HG03439 (cell line): ENCODE measurements around the gene TMEM263.
"Not testable (repeated sequence)": the region's sequence is repeated elsewhere in the genome, so short reads cannot be mapped to it uniquely, and the experiment has no call there.

ENCODE experiments used
- ATAC-seq: cut with Tn5 transposase; IDR thresholded peaks from one replicate; pipeline ENCODE4 v1.9.1; 2021; ENCODE audit warnings: mild to moderate bottlenecking, moderate library complexity; ENCODE audit not compliant: unreplicated experiment

The TMEM263 gene

DNA sequence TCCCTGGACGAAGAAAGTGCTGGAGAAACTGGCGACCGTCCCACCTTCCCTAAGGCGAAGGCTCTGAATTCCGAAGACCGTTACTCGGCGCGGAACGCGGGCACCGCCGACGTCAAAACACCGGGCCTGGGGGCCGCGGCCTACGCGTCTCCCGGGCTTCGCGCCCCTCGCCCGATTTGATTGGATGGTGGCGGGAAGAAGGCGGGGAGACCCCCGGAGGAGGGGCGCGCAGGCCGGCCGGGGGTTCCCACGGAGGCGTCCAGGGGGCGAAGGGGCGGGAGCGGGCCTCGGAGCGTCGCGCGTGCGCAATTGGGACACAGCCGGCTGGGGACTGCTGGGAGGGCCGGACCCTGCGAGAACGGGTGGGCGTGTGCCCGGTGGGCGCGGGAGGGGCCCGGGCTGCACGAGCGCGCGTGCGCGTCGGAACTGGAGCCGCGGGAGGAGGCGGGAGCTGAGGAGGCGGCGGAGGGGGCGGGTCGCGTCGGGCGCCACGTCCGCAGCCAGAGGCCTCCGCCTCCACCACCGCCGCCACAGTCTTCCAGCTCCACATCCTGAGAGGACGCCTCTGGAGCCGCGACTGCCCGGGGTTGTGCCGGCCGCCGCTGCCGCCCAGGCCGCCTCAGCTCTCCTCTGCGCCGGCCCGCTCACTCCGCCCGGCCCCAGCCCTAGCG lies at the start of gene TMEM263:
Gene TMEM263 (plus strand): TSS at position 531 of the 671 bp plus-strand sequence. CDS start 11,210 bp downstream, outside the sequence.
- ATAC-seq = peak; percentile 80

DNA sequence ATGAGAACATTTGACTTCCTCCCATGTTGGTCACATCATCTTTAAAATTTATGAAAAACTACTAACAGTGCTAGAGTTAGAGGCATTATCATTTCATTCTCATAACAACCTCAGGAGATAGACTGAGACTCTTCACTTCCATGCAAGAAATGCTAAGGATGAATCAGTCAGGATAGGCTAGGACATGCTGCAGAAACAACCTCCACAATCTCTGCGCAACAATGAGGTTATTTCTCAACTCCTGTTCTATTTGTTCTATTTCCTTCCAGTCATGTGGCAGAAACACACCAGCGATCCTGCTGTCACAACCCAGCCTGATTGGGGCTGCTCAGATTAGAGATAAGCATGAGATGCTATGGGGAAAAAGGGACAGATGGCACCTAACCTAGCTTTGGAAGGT lies 49.0 kb upstream of the TMEM263 start:
- no peak for ATAC-seq

DNA sequence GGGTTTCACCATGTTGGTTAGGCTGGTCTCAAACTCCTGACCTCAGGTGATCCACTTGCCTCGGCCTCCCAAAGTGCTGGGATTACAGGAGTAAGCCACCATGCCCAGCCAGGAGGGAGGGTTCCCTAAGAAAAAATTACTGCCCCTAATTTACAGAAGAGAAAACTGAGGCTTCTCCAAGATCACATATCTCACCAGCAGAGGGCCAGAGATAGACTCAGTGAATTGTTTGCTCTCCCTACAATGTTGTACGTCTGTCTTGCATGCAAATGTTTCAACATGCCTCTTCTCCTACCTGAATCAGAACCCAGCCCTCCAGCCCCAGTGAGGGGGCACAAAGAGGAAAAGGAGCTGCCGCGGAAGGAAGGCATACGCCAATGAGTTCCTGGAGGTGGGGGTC lies 48.3 kb upstream of the TMEM263 start:
- no peak for ATAC-seq

DNA sequence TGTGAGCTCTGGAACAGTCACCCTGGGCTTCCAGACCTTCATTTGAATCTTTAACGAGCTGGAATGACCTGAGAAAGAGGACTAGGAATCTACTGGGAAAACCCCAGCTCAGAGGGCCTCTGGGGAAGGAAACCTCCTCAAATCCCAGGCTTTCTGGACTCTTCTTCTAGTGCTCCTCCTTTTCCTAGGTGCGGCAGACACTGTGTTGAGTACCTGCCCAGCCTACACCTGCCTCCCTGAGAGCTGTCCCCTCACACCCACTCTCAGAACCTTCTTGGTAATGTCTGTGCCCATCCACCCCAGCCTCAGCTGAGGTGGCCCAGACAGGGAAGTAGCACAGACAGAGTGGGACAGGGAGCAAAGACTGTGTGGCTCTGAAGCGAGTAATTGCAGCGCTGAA lies 47.9 kb upstream of the TMEM263 start:
- no peak for ATAC-seq

DNA sequence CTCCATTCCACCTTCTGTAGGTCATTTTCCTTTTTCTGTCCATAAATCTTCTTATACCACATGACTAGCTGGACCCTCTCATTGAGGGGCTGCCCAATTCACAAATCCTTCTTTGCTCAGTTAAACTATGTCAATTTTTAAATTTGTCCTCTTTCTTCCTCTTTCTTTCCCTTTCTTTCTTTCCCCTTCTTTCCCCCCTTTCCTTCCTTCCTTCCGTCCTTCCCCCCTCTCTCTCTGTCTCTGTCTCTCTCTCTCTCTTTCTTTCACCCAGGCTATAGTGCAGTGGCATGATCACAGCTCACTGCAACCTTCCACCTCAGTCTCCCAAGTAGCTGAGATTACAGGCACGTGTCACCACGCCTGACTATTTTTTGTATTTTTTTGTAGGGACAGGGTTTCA lies 47.1 kb upstream of the TMEM263 start:
- ATAC-seq = no peak

DNA sequence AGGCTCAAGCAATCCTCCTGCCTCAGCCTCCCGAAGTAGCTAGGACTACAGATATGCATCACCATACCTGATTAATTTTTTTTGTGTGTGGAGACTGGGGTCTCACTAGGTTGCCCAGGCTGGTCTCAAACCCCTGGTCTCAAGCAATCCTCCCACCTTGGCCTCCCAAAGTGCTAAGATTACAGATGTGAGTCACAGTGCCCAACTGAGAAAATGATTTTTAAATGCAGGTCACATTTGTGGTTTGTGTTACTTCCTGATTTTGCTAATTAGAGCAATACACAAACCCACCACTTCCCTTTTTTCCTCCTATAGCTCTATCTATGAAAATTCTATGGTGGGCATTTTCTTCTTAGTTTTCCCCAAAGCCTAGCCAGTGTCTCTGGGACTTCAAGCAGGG lies 45.5 kb upstream of the TMEM263 start:
- peak; percentile 49 for ATAC-seq

DNA sequence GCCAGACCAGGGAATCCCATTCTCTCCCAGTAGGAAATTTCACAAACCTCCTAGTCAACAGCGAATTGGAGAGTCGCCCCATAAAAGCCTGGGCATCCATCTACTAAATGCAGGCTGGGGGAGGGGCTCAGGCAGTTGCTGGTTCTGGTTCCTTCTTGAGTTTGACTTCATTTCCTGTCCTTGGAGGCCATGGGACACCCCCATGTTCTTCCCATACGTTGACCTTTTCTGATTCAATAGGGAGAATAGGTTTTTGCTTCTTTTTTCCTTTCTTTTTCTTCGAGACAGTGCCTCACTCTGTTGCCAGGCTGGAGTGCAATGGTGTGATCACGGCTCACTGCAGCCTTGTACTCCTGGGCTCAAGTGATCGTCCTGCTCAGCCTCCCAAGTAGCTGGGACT lies 44.1 kb upstream of the TMEM263 start:
- ATAC-seq = no peak

DNA sequence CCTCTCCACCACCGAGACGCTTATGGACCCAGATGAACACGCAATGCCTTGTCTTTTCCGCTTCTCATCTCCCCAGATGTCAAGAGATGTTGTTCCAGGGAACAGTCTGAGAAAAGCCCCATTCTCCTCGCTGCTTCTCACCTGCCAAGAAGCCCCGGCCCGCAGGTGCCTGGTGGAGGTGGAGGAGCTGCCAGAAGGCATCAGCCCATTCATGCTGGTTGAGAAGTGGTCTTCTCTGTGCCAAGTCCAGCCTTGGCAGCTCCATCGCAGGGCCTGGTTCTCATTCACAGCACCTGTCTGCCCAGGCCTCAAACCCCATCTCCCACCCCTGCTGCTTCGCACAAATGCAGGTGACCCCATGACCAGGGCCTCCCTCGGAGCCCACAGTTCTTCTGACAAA lies 42.3 kb upstream of the TMEM263 start:
- no peak for ATAC-seq

DNA sequence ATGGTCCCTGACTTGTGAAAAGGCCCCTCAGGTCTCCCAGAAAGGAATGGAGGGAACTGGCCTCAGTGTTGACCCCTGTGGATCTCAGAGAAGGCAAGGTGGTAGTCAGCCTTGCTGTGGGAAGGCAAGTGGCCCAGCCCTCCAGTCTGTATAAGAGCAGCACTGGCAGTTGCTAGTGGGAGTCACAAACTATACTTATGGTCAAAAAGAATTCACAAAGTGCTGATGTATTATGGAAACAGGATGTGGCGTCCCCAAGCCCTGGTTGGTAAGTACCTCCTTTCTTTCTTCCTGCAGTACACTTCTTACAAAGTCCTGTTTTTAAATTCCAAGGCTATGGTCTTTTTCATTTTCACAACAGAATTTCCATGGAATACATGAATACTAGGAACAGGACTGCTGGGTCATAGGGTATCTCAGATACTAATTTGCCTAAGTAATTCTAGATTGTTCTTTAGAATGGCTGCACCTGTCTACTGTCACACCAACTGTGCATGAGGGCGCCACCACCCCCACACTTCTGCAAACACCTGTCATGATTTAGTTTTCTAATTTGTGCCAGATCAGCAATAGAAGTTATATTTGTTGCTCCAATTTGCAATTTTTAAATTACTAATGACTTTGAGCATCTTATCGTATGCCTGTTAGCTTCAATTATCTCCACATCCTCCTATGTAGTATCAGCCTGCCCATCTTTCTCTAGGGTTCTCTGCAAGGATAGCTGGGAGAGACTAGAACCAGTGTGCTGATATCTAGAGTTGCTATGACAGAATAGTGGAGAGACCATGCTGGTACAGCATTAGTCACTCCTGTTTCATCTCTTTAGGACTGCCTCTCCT lies 40.7 kb upstream of the TMEM263 start:
- ATAC-seq = peak; percentile 63

DNA sequence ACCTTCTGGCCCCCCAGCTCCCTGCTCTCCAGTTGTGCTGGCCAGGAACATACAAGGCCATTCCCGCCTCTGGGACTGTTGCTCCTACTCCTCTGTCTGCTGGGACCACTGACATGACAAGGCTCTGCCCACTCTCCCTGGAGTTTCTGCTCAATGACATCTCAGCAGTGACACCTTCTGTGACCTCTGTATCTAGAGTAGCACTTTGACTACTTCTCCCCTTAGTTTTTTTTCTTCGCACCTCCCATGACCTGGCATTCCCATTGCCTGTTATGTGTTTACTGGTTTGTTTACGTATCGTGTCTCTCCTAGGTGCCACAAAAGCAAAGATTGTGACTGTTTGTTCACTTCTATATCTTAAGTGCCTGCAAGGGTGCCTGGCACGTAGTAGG lies 40.1 kb upstream of the TMEM263 start:
- ATAC-seq = no peak

DNA sequence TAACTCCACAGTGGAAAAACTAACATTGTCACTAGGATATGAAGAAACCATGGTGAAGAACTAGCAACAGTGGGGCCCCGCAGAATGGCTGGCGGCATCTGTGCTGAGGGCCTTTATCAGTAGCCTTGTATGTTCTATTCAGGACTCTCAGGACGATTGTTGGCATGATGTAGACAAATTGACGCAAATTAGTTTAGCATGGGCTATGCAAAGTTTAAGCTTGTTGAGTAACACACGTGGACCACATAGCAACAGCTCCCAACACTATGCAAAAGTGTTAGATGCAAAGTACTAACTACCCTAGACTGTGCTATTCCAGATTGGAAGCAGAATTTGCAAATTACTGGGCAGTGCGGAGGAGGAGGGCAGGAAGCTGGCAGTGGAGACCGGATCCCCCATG lies 38.2 kb upstream of the TMEM263 start:
- ATAC-seq = no peak

DNA sequence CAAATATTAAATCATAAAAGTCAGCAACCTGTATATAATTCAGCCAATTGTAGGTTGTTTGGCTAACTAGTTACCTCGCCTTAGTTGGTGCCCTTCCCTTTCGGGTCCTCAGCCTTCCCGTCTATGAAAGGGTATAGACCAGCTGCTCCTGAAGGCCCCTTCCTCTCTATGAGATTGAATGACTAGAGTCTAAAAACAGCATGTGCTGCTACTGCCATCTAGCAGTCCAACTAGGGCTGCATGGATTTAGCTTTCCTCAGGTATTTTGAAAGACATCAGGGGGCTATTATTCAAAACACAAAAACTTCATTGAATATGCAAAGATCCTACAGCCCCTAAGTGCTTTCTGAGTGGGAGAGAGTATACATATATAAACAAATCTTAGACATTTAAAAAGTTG lies 37.0 kb upstream of the TMEM263 start:
- no peak for ATAC-seq

DNA sequence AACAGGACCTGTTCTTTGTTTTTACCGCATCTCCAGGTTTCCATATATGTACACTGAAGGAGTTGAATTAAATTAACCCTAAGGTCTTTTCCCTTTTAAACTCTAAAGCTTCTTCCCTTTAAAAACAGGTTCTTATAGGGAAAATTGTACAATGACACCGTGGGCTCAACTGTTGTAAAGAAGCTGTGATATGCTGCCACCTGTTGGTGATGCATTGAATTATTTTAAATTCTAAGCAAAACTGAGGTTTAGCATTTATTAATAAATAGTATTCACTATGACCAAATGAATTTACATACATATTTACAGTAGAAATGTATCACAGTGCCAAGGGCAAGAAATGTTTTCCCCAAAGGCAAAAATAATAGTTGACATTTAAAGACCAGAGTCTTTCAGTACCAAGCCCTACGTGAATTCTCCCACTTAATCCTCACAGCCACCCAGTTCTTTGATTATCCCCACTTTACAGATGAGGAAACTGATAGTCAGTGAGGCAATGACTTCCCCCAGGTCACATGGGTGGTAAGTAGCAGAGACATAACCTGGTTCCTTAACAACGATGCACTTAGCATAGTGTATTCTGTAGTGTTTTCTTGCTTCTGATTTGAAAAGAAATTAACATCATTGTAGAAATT lies 35.7 kb upstream of the TMEM263 start:
- no peak for ATAC-seq

DNA sequence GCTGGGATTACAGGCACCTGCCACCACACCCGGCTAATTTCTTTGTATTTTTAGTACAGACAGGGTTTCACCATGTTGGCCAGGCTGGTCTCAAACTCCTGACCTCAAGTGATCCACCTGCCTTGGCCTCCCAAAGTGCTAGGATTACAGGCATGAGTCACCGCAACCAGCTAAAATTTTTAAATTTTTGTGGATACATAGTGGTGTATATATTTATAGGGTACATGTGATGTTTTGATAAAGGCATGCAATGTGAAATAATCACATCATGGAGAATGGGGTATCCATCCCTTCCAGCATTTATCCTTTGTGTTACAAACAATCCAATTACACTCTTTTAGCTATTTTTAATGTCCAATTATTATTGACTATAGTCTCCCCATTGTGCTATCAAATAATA lies 33.7 kb upstream of the TMEM263 start:
- ATAC-seq = not testable (repeated sequence)

DNA sequence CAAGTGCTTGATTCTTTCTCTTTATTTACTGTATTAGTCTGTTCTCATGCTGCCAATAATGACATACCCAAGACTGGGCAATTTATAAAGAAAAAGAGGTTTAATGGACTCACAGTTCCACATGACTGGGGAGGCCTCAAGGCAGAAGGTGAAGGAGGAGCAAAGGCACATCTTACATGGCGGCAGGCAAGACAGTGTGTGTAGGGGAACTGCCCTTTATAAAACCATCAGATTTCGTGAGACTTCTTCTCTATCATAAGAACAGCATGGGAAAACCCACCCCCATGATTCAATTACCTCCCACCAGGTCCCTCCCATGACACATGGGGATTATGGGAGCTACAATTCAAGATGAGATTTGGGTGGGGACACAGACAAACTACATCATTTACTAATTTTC lies 32.1 kb upstream of the TMEM263 start:
- not testable (repeated sequence) for ATAC-seq

DNA sequence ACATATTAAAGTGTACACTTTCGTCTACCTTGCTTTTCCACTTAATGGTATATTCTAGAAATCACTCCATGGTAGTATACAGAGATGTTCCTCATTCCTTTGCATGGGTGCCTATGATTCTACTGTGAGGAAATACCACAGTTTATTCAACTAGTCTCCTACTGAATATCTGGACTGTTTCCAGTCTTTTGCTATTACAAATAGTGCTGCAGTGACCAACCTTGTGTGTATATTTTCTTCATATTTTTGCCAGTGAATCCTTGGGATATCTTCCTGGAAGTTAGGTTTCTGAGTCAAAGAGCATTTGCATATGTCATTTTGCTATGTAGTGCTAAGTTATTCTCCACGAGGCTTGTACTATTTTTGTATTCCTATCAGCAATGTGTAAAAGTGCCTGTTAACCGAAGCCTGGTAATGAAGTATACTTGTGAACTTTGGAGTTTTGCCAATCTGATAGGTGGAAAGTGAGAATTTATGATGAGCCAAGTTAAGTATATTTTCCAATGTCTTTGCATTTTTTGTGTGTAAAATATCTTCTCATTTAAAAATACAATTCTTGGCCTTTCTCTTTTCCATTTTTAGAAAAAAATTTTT lies 31.3 kb upstream of the TMEM263 start:
- no peak for ATAC-seq

DNA sequence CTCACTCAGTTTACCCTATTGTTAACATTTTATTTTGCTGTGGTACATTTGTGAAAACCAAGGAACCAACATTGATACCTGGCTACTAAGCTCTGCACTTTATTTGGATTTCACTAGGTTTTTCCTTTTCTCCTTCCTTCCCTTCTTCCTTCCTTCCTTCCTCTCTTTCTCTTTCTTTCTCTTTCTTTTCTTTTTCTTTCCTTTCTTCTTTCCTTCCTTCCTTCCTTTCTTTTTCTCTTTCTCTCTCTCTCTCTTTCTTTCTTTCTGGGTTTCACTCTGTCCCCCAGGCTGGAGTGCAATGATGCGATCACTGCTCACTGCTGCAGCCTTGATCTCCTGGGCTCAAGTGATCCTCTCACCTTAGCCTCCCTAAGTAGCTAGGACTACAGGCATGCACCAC lies 29.1 kb upstream of the TMEM263 start:
- ATAC-seq = no peak

DNA sequence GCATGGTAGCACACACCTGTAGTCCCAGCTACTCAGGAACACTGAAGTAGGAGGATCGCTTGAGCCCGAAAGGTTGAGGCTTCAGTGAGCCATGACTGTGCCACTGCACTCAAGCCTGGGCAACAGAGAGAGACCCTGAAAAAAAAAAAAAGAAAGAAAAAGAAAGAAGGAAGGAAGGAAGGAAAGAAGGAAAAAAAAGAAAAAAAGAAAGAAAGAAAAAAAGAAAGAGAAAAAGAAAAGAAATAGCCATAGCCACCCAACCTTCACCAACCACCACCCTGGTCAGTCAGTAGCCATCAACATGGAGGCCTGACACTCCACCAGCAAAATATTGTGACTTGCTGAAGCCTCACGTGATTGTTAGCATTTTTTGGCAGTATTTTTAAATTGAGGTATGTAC lies 21.4 kb upstream of the TMEM263 start:
- no peak for ATAC-seq

DNA sequence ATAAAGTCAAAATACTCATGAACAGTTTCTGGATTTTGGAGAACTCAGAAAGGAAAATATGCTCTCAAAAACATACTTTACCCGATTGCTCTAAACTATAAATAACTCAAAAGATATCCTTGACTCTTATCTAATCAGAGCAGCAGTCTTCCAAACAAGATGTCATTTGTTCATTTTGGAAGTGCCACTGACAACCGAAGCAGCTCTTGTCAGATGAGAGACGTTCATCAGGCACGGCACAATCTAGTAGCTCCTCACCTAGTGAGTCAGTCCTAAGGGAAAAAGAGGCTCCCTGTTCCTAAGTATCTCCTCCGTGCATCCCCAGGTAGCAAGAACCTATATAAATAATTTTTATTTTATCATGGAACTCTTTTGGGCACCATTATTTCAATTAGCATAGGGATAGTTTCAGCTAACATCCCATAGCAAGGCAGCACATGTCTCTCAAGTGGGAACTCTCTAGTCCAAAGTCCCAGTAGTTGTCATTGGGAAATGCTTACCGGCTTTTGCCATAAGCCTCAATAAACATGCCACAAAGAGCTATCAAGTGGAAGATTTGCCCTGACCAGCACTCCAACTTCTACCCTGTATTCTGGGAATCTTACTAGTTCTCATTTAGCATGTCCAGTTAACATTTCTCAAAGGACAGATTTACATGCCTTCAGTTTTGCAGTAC lies 14.1 kb upstream of the TMEM263 start:
- no peak for ATAC-seq

DNA sequence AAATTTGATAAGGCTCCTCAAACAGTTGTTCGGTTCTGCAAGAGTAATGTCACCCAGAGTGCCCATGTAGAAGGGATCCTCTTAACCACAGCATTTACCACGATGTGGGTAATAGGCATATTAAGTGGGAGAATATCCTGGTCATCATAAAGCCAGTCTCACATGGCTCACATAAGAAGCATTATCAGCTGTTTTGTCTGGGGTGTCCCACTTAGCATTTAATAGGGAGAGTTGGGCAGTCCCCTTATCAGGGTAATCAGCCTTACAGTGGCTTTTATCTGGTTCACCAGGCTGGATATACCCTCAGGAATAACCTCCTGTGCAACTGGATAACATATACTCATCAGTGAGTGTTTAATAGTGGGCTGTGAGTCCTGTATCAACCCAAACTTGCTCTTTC lies 12.9 kb upstream of the TMEM263 start:
- no peak for ATAC-seq

DNA sequence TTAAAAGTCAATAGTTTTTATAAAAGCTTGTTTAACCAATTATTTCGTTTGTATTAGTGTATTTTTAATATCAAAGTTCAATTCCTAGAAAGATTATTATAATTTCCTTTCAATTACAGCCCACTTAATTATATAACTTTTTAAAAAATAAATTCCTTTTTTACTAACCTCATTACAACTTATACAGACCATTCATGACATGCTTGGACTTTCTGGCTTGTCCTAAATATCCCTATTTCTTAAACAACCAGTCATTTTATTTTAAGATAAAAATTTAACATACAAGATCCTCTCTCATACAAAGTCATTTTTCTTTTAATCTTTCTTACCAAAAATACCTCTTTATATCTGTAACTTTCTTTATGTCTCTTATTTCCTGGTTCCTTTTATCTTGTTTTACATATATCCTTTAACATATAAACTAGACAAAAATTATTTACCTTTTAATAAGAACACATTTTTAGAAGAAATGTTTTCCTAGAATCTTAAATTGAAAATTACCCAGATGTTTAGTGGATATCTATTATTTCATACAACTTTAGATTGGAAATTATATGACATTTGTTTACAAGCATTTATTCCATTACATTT lies 10.4 kb upstream of the TMEM263 start:
- no peak for ATAC-seq
